Central memory CD4-positive, alpha-beta T cell (primary cell): Measurements from ENCODE around the gene MTERF2.

Source experiments
- DNase-seq: peaks from one replicate; pipeline ENCODE4 v3.0.0; 2022

MTERF2 gene

DNA sequence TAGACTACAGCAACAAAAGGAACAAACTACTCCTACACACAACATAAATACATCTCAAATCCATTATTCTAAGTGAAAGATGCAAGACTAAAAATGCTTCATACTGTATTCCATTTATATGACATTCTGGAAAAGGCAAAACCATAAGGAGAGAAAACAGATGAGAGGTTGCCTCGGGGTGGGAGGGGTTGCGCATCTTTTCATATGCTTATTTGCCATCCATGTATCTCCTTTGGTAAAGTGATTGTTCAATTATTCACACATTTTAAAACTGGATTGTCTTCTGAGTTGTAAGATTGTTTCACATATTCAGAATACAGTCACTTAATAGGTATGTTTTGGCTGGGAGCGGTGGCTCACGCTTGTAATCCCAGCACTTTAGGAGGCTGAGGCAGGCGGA, 36.4 kb downstream of the MTERF2 start:
- no peak for DNase-seq

DNA sequence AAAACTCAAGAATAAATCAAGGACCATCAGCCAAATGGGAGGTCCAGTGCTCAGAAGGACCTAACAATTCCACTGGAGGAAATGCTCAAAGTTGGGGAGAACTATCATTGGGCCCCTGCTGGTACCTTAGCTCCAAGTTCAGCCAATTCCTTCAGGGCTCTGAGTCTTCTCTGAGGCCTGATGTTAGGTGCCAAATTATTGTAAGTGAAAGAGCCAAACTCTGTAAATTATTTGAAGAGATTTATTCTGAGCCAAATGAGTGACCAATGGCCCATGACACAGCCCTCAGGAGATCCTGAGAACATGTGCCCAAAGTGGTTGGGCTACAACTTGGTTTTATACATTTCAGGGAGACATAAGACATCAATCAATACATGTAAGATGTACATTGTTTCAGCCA, 39.5 kb downstream of the MTERF2 start:
- no peak for DNase-seq

DNA sequence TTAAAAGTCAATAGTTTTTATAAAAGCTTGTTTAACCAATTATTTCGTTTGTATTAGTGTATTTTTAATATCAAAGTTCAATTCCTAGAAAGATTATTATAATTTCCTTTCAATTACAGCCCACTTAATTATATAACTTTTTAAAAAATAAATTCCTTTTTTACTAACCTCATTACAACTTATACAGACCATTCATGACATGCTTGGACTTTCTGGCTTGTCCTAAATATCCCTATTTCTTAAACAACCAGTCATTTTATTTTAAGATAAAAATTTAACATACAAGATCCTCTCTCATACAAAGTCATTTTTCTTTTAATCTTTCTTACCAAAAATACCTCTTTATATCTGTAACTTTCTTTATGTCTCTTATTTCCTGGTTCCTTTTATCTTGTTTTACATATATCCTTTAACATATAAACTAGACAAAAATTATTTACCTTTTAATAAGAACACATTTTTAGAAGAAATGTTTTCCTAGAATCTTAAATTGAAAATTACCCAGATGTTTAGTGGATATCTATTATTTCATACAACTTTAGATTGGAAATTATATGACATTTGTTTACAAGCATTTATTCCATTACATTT, 41.6 kb downstream of the MTERF2 start:
- no peak for DNase-seq

DNA sequence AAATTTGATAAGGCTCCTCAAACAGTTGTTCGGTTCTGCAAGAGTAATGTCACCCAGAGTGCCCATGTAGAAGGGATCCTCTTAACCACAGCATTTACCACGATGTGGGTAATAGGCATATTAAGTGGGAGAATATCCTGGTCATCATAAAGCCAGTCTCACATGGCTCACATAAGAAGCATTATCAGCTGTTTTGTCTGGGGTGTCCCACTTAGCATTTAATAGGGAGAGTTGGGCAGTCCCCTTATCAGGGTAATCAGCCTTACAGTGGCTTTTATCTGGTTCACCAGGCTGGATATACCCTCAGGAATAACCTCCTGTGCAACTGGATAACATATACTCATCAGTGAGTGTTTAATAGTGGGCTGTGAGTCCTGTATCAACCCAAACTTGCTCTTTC, 44.2 kb downstream of the MTERF2 start:
- DNase-seq: no peak

DNA sequence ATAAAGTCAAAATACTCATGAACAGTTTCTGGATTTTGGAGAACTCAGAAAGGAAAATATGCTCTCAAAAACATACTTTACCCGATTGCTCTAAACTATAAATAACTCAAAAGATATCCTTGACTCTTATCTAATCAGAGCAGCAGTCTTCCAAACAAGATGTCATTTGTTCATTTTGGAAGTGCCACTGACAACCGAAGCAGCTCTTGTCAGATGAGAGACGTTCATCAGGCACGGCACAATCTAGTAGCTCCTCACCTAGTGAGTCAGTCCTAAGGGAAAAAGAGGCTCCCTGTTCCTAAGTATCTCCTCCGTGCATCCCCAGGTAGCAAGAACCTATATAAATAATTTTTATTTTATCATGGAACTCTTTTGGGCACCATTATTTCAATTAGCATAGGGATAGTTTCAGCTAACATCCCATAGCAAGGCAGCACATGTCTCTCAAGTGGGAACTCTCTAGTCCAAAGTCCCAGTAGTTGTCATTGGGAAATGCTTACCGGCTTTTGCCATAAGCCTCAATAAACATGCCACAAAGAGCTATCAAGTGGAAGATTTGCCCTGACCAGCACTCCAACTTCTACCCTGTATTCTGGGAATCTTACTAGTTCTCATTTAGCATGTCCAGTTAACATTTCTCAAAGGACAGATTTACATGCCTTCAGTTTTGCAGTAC, 45.3 kb downstream of the MTERF2 start:
- no peak for DNase-seq

DNA sequence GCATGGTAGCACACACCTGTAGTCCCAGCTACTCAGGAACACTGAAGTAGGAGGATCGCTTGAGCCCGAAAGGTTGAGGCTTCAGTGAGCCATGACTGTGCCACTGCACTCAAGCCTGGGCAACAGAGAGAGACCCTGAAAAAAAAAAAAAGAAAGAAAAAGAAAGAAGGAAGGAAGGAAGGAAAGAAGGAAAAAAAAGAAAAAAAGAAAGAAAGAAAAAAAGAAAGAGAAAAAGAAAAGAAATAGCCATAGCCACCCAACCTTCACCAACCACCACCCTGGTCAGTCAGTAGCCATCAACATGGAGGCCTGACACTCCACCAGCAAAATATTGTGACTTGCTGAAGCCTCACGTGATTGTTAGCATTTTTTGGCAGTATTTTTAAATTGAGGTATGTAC, 52.7 kb downstream of the MTERF2 start:
- DNase-seq: no peak
